PFSK-1 (cell line): ENCODE results near the gene MYO7B.

Source experiments
- POLR2AphosphoS5 ChIP-seq: IDR thresholded peaks from 2 replicates; pipeline ENCODE4 v1.6.1; 2012; ENCODE audit warnings: low read depth, mild to moderate bottlenecking, control low read depth, low read length, moderate library complexity
- TF ChIP-seq, protein P1 (sequence below), 2 experiments: IDR thresholded peaks; 2 replicates each; pipeline versions ENCODE4 v1.6.1 to v1.8.0; 2011 to 2012; ENCODE audit warnings: low read depth in 2 of 2, low read length in 2 of 2, control low read depth in 1 of 2, inconsistent platforms in 1 of 2, mild to moderate bottlenecking in 1 of 2, moderate library complexity in 1 of 2; ENCODE audit not compliant: insufficient read depth in 1 of 2

DNA sequence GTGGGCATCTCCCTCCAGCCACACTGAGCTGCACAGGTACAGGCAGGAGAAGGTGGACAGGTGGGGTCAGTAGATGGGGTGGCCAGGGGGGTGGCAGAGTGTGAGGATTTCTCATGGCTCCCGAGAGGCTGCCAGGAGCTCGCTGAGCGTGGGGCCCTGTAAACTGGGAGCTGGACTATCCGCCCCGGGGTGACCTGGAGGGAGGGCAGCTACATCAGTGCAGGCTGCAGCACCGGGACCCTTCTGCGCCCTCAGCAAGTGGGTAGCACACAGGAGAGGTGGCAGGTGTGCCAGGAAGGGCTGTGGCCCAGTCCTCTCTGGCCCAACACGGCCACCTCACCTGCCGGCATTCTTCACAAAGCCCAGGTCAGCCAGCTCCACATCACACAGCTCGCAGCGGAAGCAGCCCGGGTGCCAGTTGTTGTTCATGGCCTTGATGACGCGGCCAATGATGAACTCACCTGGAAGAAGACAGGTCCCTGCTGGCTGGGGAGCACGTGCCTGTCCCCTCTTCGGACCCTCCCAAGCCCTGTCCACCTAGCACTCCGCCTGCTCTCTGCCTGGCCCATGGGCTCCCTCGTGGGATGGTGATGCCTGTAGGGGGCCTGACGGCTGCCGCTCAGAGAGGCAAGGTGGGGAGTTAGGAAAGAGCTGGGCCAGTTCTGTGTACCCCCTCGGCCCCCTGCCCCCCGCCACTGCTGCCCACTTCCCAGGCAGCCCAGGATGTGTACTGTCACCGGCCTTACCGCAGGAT lies 118.8 kb downstream of the MYO7B start:
- TF ChIP-seq, protein P1, sequence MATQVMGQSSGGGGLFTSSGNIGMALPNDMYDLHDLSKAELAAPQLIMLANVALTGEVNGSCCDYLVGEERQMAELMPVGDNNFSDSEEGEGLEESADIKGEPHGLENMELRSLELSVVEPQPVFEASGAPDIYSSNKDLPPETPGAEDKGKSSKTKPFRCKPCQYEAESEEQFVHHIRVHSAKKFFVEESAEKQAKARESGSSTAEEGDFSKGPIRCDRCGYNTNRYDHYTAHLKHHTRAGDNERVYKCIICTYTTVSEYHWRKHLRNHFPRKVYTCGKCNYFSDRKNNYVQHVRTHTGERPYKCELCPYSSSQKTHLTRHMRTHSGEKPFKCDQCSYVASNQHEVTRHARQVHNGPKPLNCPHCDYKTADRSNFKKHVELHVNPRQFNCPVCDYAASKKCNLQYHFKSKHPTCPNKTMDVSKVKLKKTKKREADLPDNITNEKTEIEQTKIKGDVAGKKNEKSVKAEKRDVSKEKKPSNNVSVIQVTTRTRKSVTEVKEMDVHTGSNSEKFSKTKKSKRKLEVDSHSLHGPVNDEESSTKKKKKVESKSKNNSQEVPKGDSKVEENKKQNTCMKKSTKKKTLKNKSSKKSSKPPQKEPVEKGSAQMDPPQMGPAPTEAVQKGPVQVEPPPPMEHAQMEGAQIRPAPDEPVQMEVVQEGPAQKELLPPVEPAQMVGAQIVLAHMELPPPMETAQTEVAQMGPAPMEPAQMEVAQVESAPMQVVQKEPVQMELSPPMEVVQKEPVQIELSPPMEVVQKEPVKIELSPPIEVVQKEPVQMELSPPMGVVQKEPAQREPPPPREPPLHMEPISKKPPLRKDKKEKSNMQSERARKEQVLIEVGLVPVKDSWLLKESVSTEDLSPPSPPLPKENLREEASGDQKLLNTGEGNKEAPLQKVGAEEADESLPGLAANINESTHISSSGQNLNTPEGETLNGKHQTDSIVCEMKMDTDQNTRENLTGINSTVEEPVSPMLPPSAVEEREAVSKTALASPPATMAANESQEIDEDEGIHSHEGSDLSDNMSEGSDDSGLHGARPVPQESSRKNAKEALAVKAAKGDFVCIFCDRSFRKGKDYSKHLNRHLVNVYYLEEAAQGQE (IDR thresholded peaks at IDR 0.05; ENCODE audit: insufficient read depth in 1 of 2, low read depth in 2 of 2, low read length in 2 of 2) = no peak
- TF ChIP-seq POLR2AphosphoS5 = no peak
